PC-9 (cell line): ENCODE data around the gene TMEM165. TPM values are rescaled to one million over a fixed set of nuclear protein-coding genes. Genes with fewer than 3 reads are reported as not detected.

ENCODE experiments used
- BruUV-seq: library from RNA; stranded (reverse); fragments of 400-500 nt; replicated peaks from 2 replicates; lab custom pipeline; 2021; lab: Mats Ljungman, UMichigan
- CTCF ChIA-PET: fragments of 300-600 bp; sonication (Branson Sonifier 250); formaldehyde crosslinking; loops from one replicate; lab custom pipeline; 2022; ENCODE audit warnings: antibody characterized with exemption; lab: Charles Lee
- POLR2A ChIA-PET: fragments of 300-600 bp; sonication (Branson Sonifier 250); formaldehyde crosslinking; loops from one replicate; lab custom pipeline; 2022; ENCODE audit warnings: antibody characterized with exemption; ENCODE audit not compliant: unreplicated experiment; lab: Charles Lee
- DNase-seq, 2 experiments: peaks; one replicate each; pipeline versions ENCODE4 v3.0.0 to v3.0.0-alpha.2; 2015 to 2022; ENCODE audit warnings: mixed read lengths in 1 of 2
- H2AFZ ChIP-seq: fragments of 200-600 bp; sonication (generic); 2 replicates; pipeline ENCODE4 v1.8.1; 2017; ENCODE audit warnings: antibody characterized with exemption
- H3F3A ChIP-seq: fragments of 200-600 bp; sonication (generic); 2 replicates; pipeline ENCODE4 v1.8.1; 2017; ENCODE audit warnings: antibody characterized with exemption, mild to moderate bottlenecking, low read depth; ENCODE audit not compliant: insufficient read depth
- H3K27ac ChIP-seq: fragments of 200-600 bp; sonication (generic); 2 replicates; pipeline ENCODE4 v1.6.1; 2016; ENCODE audit warnings: mixed run types
- H3K27me3 ChIP-seq: fragments of 200-600 bp; sonication (generic); 2 replicates; pipeline ENCODE4 v1.6.1; 2016; ENCODE audit warnings: low read depth, mixed run types; ENCODE audit not compliant: insufficient read depth
- H3K36me3 ChIP-seq: fragments of 200-600 bp; sonication (generic); 2 replicates; pipeline ENCODE4 v1.6.1; 2016; ENCODE audit warnings: low read depth, mixed run types
- H3K4me1 ChIP-seq: fragments of 200-600 bp; sonication (generic); replicated peaks from 2 replicates; pipeline ENCODE4 v1.6.1; 2016; ENCODE audit warnings: mixed run types; ENCODE audit not compliant: insufficient read depth
- H3K4me2 ChIP-seq: fragments of 200-600 bp; sonication (generic); 2 replicates; pipeline ENCODE4 v1.6.1; 2017; ENCODE audit warnings: mixed run types
- H3K4me3 ChIP-seq: fragments of 200-600 bp; sonication (generic); 2 replicates; pipeline ENCODE4 v1.6.1; 2016; ENCODE audit warnings: mixed run types
- H3K79me2 ChIP-seq: fragments of 200-600 bp; sonication (generic); 2 replicates; pipeline ENCODE4 v1.6.1; 2017; ENCODE audit warnings: low read depth, mixed run types
- H3K9me2 ChIP-seq: fragments of 200-600 bp; sonication (generic); 2 replicates; pipeline ENCODE4 v1.8.1; 2017; ENCODE audit warnings: mild to moderate bottlenecking; ENCODE audit not compliant: insufficient read depth
- H3K9me3 ChIP-seq: fragments of 200-600 bp; sonication (generic); 2 replicates; pipeline ENCODE4 v1.8.1; 2016; ENCODE audit warnings: low read depth; ENCODE audit not compliant: insufficient read depth
- H4K20me1 ChIP-seq: fragments of 200-600 bp; sonication (generic); 2 replicates; pipeline ENCODE4 v1.8.1; 2017; ENCODE audit not compliant: insufficient read depth
- EZH2 ChIP-seq: fragments of 200-600 bp; sonication (generic); IDR thresholded peaks from 2 replicates; pipeline ENCODE4 v1.8.0; 2017; ENCODE audit warnings: antibody characterized with exemption, low read depth
- intact Hi-C: fragments of 100-400 bp; cut with micrococcal nuclease; formaldehyde crosslinking; loops from one replicate; pipeline ENCODE4 v1.10.0; 2022; ENCODE audit not compliant: unreplicated experiment
- total RNA-seq: library from RNA; stranded (reverse); gene quantifications from 2 replicates; pipeline ENCODE4 v1.2.3, GENCODE V29; 2021
- TF ChIP-seq, protein P1 (sequence below): fragments of 200-600 bp; sonication (generic); conservative IDR thresholded peaks from 2 replicates; pipeline ENCODE4 v1.6.1; 2017; ENCODE audit warnings: mixed run types, antibody characterized with exemption, mild to moderate bottlenecking, moderate library complexity

The TMEM165 gene
- total RNA-seq, 1 experiment from 2014 or later: 61.4 TPM

DNA sequence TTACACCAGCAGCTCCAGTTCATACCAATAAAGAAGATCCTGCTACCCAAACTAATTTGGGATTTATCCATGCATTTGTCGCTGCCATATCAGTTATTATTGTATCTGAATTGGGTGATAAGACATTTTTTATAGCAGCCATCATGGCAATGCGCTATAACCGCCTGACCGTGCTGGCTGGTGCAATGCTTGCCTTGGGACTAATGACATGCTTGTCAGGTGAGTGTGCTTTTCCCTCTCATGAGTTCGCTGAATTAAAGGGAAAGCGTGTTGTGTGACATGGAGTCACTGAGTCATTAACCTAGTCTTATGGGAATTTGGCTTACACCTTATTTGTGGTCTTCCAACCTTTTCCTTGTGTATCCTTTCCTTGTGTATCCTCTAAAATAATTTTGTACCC is 15.9 kb downstream of the TMEM165 start:
- ChIA-PET POLR2A (no interaction called here), CTCF (no interaction called here)
- H3K27me3 ChIP-seq: no peaks in the 10 kb centered on the region
- no peaks in the 10 kb centered on the region for H3K9me3 ChIP-seq
- no peak overlapping the region for H3K4me3 ChIP-seq
- no peak overlapping the region for H2AFZ ChIP-seq
- no peak for TF ChIP-seq EZH2
- TF ChIP-seq, protein P1, sequence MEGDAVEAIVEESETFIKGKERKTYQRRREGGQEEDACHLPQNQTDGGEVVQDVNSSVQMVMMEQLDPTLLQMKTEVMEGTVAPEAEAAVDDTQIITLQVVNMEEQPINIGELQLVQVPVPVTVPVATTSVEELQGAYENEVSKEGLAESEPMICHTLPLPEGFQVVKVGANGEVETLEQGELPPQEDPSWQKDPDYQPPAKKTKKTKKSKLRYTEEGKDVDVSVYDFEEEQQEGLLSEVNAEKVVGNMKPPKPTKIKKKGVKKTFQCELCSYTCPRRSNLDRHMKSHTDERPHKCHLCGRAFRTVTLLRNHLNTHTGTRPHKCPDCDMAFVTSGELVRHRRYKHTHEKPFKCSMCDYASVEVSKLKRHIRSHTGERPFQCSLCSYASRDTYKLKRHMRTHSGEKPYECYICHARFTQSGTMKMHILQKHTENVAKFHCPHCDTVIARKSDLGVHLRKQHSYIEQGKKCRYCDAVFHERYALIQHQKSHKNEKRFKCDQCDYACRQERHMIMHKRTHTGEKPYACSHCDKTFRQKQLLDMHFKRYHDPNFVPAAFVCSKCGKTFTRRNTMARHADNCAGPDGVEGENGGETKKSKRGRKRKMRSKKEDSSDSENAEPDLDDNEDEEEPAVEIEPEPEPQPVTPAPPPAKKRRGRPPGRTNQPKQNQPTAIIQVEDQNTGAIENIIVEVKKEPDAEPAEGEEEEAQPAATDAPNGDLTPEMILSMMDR: no peak
- peaks cover 54% of the 10 kb centered on the region for H3K79me2 ChIP-seq
- 0 out of 2 replicates have a peak, but pooled peaks cover 2% of the 10 kb centered on the region for H3K36me3 ChIP-seq
- no peaks in the 10 kb centered on the region for H3F3A ChIP-seq
- H3K27ac ChIP-seq: no peak overlapping the region
- no TSS peak for BruUV-seq
- DNase-seq: no peak
- H4K20me1 ChIP-seq: peaks cover 21% of the 10 kb centered on the region
- intact Hi-C loops: no loop called here
- H3K4me2 ChIP-seq: no peak overlapping the region
- H3K9me2 ChIP-seq: no peaks in the 10 kb centered on the region
- H3K4me1 ChIP-seq: no peaks in the 10 kb centered on the region

DNA sequence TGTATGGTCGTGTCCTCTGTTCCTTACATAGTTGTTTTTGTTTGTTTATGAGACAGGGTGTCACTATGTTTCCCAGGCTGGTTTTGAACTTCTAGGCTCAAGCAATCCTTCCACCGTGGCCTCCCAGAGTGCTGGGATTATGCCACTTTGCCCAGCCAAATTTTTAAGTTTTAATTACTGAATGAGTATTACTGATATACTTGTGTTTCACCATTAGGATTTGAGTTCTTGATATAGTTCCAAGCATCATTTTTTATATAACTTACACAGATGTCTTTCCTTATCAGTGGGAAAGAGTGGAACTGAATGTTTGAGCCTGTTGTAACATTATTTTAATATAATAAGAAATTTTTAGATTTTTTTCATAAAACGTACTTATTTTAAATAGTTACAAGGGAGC is 20.4 kb downstream of the TMEM165 start:
- no peak for DNase-seq
- POLR2A ChIA-PET: no interaction called here
- CTCF ChIA-PET: no interaction called here
- intact Hi-C loops: no loop called here
- Histone ChIP-seq H3F3A (no peaks in the 10 kb centered on the region), H3K4me2 (no peak overlapping the region), H3K79me2 (peaks cover 11% of the 10 kb centered on the region; the same call in 1 of the 2 replicates), H3K9me3 (no peaks in the 10 kb centered on the region), H3K27me3 (no peaks in the 10 kb centered on the region), H3K36me3 (peaks cover 14% of the 10 kb centered on the region; the same call in 1 of the 2 replicates), H2AFZ (no peak overlapping the region), H3K4me1 (no peaks in the 10 kb centered on the region), H3K4me3 (no peak overlapping the region), H3K27ac (no peak overlapping the region), H3K9me2 (no peaks in the 10 kb centered on the region), H4K20me1 (peaks cover 7% of the 10 kb centered on the region; the same call in 1 of the 2 replicates)
- TF ChIP-seq, protein P1: no peak
- TF ChIP-seq EZH2: no peak
- no TSS peak for BruUV-seq

DNA sequence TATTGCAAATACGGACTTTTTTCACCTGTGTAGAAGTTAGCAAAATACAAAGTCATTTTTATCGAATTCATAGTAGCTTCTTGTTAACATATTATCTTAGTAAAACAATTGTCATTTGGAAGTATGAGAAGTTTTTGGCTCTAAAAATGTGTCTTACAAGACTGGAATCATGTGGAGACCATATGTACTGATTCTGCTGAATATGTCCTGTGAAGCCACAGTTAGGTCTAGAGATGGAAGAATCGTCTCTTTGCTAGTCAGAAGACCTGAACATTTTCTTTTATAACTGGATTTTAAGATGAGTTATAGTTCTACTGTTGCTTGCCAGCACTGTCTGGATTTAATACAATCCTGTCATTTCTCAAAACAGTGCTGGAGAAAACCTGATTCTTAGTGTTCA is 29.0 kb downstream of the TMEM165 start:
- POLR2A ChIA-PET: no interaction called here
- H3K36me3 ChIP-seq: peaks cover 23% of the 10 kb centered on the region; the same call in 1 of the 2 replicates
- H3F3A ChIP-seq: peaks cover 17% of the 10 kb centered on the region
- H3K4me1 ChIP-seq: no peaks in the 10 kb centered on the region
- intact Hi-C loops: loop anchor here (5.0 kb wide), 1 partner anchor 77 kb away; the partner anchor contains the start of gene SRD5A3
- no peaks in the 10 kb centered on the region for H3K9me2 ChIP-seq
- H3K27ac ChIP-seq: no peak overlapping the region
- TF ChIP-seq, protein P1: no peak
- no peak for TF ChIP-seq EZH2
- no peak overlapping the region for H3K4me3 ChIP-seq
- CTCF ChIA-PET: no interaction called here
- no peak overlapping the region for H3K4me2 ChIP-seq
- no peaks in the 10 kb centered on the region for H3K27me3 ChIP-seq
- no peaks in the 10 kb centered on the region for H3K79me2 ChIP-seq
- BruUV-seq: no TSS peak
- no peaks in the 10 kb centered on the region; the same call in 1 of the 2 replicates for H4K20me1 ChIP-seq
- no peak for DNase-seq
- H2AFZ ChIP-seq: no peak overlapping the region
- H3K9me3 ChIP-seq: no peaks in the 10 kb centered on the region
